SW 1271 (cell line): ENCODE data around the gene ZACN.

Experiments used
- DNase-seq, 2 experiments: peaks; one replicate each; lab custom pipeline; 2025; lab: John Stamatoyannopoulos, UW

Gene ZACN

GRCh38 chr17:76082326-76083251, 3.6 kb downstream of the ZACN start:
- no peak for DNase-seq

- no peak for DNase-seq
These were observed 4.7 kb downstream of the ZACN start for GRCh38 chr17:76083536-76084182.

- no peak for DNase-seq
These were observed 6.2 kb downstream of the ZACN start for GRCh38 chr17:76085066-76085730.

GRCh38 chr17:76085731-76086366, 6.9 kb downstream of the ZACN start:
- no peak for DNase-seq

- DNase-seq: no peak
These were observed 7.4 kb downstream of the ZACN start for GRCh38 chr17:76086384-76086783.

- DNase-seq: no peak
These were observed 8.5 kb downstream of the ZACN start for GRCh38 chr17:76087531-76087930.

GRCh38 chr17:76088041-76088867, 9.3 kb downstream of the ZACN start:
- no peak for DNase-seq

- no peak for DNase-seq
These were observed 10.0 kb downstream of the ZACN start for GRCh38 chr17:76088868-76089576.

- no peak for DNase-seq
These were observed 10.9 kb downstream of the ZACN start for GRCh38 chr17:76089680-76090516.

- no peak for DNase-seq
These were observed 11.6 kb downstream of the ZACN start for GRCh38 chr17:76090517-76091129.

- DNase-seq: no peak
These were observed 12.7 kb downstream of the ZACN start for GRCh38 chr17:76091526-76092286.

GRCh38 chr17:76092526-76093413, 13.8 kb downstream of the ZACN start:
- DNase-seq: no peak

- DNase-seq: no peak
These were observed 15.1 kb downstream of the ZACN start for GRCh38 chr17:76094046-76094445.

GRCh38 chr17:76095943-76096342, 17.0 kb downstream of the ZACN start:
- no peak for DNase-seq

- no peak for DNase-seq
These were observed 18.8 kb downstream of the ZACN start for GRCh38 chr17:76097716-76098295.

GRCh38 chr17:76102944-76103273, 23.9 kb downstream of the ZACN start:
- no peak for DNase-seq
